SHP77 treated with DMSO at 0.1 percent for 48 hours (cell line): Measurements from ENCODE around the gene CENPN.

Source experiments
- DNase-seq: peaks from one replicate; lab custom pipeline; 2025; lab: John Stamatoyannopoulos, UW

CENPN gene

DNA sequence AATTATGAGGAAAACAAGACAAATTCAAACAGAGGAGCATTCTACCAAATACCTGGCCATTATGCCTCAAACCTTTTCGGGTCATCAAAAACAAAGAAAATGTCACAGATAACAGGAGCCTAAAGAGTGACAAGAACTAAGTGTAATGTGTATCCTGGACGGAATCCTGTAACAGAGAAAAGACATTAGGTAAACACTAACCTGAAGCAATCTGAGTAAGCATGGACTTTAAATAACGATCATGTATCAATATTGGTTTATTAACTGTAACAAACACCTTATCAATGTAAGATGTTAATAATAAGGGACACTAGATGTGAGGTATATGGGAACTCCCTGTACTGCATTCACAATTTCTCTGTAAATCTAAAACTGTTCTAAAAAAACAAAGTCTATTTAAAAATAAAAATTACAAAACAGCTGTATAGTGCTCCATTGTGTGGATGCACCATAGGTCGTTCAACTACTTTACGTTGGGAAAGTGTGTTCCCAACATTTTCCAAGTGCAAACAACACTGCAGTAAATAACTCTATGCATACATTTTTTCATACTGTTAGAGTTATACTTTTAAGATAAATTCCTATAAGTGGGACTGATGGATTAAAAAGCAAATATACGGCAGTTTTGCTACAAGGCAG lies 15.1 kb upstream of the CENPN start:
- DNase-seq = no peak

- DNase-seq = no peak
Measured at GRCh38 chr16:80992676-80993293, 14.2 kb upstream of the CENPN start.

DNA sequence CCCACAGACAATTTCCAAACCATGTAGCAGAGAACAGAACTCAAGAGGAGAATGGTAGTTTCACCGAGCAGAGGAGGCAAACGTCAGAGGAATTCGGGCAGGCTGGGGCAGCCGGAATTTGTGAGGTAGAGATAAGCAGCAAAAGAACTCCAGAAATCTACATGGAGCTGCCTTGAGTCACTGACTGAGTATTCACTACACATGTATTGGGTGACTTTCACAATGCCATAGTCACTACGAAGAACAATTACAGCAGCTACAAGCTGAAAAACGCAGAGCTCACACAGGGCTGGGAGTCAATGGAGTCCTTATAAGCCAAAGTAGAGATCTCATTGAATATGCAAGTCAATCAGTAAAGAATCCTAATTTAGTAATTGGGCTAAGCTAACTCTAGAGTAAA lies 13.7 kb upstream of the CENPN start:
- no peak for DNase-seq

GRCh38 chr16:80993834-80994233 lies 13.2 kb upstream of the CENPN start:
- DNase-seq = no peak

- no peak for DNase-seq
Measured at GRCh38 chr16:80994451-80994850, 12.6 kb upstream of the CENPN start.

- no peak for DNase-seq
Measured at GRCh38 chr16:80996688-80997138, 10.3 kb upstream of the CENPN start.

- no peak for DNase-seq
Measured at GRCh38 chr16:80997139-80997798, 9.7 kb upstream of the CENPN start.

GRCh38 chr16:80997964-80998620 lies 8.9 kb upstream of the CENPN start:
- DNase-seq = no peak

DNA sequence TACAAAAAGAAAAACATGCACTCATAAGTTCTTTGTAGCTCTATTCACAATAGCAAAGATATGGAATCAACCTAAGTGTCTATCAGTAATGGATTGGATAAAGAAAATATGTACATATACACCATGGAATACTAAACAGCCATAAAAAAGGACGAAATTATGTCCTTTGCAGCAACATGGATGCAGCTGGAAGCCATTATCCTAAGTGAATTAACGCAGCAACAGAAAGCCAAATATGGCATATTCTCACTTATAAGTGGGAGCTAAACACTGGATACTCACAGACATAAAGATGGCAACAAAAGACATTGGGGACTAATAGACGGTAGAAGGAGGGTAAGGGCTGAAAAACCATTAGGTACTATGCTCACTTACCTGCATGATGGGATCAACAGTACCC lies 6.1 kb upstream of the CENPN start:
- no peak for DNase-seq

- no peak for DNase-seq
Measured at GRCh38 chr16:81001330-81001729, 5.7 kb upstream of the CENPN start.

GRCh38 chr16:81003064-81003463 lies 4.0 kb upstream of the CENPN start:
- no peak for DNase-seq

DNA sequence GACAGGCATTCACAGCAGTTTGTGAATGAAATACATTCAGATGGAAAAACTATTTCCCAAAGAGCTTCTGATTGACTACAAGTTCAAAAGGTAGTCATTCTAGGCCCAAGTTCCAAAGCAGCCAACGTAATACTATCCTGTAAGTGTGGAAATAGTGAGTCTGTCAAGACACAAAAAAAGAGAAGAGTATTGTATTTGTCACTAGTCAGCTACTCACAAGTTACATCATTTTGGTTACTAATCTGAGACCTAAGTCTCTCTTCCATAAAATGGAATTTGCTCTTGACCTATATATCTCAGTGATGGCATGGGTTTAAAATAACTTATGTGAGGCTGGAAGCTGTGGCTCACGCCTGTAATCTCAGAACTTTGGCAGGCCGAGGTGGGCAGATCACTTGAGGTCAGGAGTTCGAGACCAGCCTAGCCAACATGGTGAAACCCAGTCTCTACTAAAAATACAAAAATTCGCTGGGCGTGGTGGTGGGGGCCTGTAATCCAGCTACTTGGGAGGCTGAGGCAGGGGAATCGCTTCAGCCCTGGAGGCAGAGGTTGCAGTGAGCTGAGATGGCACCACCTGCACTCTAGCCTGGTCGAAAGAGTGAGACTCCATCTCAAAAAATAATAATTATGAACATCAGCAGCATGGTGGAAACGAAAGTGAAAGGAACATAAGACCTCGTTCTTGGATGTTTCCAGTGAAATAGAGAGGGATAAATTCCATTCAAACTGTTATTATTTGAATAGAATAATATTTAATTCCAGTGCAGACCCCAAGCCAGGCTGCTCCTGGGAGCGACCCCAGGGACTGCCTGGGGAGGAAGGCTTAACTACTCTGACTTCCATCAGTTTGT lies 3.2 kb upstream of the CENPN start:
- DNase-seq = no peak

DNA sequence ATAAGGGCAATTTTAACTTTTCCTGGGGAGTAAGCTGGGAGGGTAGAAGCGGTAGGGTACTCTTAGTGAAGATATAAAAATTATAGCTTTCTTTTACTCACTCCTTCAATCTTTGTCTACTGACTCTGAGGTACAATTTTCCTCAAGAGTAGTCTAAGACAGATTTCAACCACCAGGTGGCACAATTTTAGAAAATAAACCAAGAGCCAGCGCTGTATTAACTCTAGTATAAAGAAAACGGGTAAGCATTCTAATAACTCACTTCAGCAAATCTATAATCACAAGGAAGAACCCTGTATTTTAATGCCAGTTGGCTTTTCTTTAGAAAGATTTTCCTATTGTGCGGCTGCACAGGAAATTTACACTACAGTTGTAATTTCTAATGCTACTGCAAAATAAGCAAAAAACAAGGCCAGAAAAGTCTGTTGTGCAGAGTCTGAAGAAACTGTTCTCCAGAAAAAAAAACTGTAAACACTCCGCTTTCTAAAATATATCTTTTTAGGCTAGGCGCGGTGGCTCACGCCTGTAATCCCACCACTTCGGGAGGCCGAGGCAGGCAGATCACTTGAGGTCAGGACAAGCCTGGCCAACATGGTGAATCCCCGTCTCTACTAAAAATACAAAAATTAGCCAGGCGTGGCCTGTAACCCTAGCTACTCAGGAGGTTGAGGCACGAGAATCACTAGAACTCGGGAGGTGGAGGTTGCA lies 2.2 kb upstream of the CENPN start:
- peak; percentile 25 for DNase-seq

GRCh38 chr16:81005610-81006161 lies 1.3 kb upstream of the CENPN start:
- DNase-seq = no peak

- no peak for DNase-seq
Measured at GRCh38 chr16:81006211-81006812, 702 bp upstream of the CENPN start.

DNA sequence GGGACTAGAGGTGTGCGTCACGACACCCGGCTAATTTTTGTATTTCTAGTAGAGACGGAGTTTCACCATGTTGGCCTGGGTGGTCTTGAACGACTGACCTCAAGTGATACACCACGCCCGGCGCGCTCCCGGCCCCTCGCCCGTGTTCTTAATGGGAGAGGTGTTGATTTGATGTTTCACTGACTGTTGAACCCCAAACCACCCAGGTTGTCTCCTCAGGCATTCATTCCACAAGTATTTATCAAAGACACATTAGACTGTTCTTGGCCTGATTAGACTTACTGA lies 1.4 kb downstream of the CENPN start:
- DNase-seq = no peak

DNA sequence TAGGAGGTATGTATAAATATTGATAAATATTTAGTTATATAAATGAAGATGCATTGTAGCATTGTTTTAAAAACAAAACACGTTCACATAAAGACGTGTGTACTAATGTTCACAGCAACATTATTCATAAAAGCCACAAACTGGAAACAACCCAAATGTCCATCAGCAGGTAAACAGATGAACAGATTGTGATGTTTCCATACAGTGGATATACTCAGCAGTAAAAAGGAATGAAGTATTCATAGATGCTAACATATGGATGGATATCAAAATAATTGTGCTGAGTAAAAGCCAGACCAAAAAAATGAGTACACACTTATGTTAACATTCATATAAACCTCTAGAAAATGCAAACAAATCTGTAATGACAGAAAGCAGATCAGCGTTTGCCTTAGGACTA lies 6.0 kb downstream of the CENPN start:
- no peak for DNase-seq

- no peak for DNase-seq
Measured at GRCh38 chr16:81014672-81015071, 7.7 kb downstream of the CENPN start.

DNA sequence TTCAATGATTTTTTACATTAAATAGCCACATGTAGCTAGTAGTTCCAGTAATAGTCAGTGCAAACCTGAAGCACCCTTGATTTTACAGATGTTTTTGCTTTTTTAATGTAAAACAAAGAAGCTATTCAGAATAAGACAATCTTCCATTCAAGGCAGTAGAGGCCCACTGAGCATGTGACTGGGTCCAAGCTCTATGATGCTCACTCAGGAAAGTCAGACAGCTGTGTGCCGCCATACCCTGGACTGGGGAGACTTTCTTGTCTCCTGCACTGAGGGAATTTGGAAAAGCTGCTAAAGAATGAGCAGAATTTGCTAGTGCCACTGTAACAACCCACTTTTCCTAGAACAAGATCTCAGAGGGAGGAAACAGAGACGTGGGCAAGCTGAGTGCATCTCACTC lies 11.5 kb downstream of the CENPN start:
- no peak for DNase-seq

DNA sequence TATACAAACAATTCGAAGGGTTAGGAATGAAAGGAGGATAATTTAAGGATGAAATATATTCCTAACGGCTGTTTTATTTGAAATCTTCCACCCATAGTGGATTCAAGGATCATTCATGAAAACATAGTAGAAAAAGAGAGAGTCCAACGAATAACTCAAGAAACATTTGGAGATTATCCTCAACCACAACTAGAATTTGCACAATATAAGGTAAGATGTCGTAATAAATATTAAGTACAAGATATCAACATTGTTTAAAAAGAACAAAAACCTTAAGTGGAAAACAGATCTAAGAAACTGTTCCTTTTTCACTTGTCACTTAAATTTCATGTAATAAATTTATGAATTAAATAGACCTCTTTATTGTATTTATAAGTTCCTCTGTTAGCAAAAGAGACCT lies 19.4 kb downstream of the CENPN start:
- DNase-seq = no peak
